GM03348 (cell line): ENCODE data around the gene ATP7B.

Experiments
- DNase-seq: peaks from one replicate; pipeline ENCODE4 v3.0.0; 2012; ENCODE audit warnings: low spot score

Gene ATP7B

GRCh38 chr13:51946163-51946669 lies 65.0 kb downstream of the ATP7B start:
- no peak for DNase-seq

- DNase-seq, result no peak
Observed at GRCh38 chr13:51945149-51945548, 66.1 kb downstream of the ATP7B start.

DNA sequence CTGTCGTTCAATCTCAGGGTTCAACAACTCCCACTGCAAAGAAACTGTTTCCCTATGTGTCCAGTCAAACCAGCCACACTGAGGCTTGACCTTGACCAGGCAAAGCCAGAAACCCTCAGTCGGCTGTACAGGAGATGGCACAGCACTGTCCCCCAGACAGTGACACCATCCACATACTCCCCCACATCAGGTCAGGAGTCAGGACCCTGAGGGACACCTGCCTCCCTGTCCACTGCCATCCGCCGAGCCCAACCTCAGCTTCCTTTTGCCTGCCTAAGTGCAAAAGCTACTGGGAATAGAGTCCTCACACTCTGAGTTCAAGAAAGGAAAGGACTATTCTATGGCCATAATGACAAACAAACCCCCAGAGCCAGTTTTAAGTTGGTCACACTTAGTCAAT lies 66.8 kb downstream of the ATP7B start:
- no peak for DNase-seq

DNA sequence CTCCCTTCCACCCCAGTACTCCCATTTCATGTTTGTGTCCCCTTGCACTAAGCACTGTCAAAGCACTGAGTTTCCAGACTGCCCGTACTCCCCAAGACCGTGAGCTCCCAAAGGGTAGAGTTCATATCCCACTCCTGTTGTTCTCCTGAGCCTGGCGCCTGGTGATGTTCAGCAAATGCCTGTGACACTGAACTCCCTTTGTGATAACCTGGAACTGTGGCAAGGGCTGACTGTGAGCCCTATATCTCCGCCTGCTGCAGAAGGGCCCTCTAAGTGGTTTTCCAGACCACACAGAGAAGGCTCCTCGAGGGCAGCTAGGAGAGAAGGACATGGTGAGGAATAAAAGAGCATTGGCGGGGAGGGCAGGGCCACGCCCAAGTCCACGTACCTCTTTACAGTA lies 67.5 kb downstream of the ATP7B start:
- DNase-seq, result no peak

GRCh38 chr13:51942189-51942588 lies 69.1 kb downstream of the ATP7B start:
- DNase-seq, result no peak

DNA sequence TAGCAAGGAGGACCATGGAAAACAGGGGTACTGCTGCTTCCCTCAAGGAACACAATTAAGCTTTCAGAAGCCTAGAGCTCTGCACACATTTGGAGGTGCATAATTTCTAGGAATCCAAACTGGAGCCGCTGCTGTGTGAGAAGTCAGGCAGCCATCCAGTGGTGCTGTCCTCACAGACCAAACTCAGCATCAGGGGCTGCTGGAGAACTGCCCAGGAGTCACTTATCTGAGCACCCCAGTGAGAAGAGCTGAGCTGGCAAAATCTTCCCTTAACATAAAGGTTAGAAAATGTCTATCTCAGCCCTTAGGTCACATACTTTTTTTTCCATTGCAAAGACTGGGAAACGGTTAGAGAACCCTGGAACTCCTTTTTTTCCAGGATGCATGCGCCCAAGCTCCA lies 72.8 kb downstream of the ATP7B start:
- DNase-seq, result no peak

DNA sequence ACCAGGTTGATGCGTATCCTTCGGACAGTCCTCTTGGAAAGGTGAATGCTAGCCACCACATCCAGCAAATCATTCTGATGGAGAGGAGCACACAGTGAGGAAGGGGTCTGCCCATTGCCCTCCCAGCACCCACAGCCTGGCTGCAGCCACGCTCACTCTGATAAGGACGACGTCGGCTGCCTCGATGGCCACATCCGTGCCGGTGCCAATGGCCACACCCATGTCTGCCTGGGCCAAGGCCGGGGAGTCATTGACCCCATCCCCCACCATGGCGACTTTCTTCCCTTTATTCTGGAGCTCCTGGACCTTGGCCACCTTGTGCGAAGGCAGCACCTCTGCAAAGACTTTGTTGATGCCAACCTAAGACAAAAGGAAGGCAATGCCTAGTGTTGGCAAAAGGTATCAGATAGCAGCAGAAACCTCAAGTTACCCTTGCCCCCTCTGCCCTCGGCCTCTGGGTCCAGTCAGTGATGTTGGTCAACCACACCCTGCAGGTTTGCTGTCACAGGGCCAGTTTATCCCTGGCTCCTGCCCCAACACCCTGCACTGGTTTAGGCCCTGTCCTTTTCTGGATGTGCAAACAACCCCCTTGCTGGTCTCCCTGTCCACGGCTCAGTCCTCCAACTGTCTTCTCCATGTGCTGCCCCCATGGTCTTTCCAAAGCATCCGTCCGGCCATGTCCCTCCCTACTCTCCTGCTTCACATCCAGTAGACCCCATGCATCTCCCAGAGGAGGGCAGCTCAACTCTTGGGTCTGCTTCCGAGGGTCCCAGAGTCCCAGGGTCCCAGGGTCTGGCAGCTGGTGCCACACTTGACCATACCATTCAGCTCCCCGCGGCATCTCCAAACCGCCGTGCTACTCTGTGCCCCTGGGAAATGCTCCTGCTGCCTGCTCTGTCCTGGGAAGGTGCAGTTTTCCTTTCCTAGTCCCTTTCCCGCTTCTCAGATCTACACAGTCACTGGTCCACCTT lies 73.6 kb downstream of the ATP7B start:
- no peak for DNase-seq

DNA sequence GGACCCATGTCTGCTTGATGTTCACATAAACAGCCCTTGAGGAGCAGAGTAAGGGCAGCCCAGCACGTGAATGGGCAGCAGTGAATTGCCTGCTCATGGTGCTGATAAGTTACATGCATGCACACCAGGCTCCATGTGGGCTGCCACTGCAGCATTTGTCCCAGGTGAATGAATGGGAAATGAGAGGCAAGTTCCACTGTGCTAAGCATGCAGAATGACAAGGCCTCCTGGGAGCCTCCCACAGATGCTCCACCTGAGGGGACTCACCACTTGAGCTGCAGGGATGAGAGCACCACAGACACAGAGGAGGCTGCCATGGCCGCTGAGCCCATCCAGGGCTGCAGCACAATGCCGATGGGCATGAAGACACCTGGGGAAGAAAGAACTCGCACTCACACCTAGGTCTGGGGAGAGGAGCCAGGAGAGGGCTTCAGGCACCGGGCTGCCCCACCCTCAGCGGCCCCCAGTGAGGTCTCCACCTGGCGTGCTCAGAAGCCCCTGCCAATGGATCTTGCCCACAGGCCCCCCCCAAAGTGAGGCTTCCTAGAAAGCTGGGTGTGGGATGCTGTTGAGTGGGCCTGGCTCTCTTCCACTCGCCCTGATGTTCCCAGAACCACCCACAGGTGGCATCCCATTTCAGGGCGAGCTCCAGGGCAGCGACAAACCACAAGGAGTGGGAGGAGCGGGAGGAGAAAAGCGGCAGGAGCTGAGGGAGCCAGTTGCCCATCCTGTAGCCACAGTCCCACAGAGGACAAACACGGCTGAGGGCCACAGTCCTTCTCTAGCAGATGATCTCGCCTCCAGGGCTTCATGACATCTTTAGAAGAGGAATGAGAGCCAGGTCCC lies 75.7 kb downstream of the ATP7B start:
- DNase-seq, result peak; percentile 31

DNA sequence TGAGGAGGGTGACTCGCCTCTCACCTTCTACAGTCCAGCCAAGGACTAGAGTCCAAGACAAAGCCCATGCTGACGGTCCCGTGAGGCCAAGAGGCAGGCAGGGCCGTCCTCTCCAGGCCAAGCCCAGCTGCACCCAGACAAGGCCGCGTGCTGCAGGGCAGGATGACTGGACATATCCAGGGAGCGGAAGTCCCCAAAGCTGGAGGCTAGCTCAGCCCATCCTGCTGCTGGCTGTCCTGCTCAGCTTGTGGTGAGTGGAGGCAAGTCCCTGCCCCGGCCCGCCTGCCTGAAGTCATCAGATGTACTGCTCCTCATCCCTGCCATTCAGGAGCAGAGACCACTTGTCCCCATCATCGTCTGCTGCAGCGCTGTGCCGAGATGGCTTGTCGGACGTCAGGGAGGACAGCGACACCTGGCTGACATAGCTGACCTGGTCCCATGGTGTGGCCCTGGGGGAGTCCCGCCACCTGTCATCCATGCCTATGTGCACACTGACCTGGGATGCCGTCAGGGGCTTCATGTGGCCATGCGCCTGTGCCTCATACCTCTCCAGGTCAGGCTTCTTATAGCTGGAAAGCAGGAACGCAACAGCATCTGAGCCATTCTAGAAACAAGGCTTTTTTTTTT lies 76.7 kb downstream of the ATP7B start:
- no peak for DNase-seq

- DNase-seq, result no peak
Observed at GRCh38 chr13:51933466-51934058, 77.7 kb downstream of the ATP7B start.

GRCh38 chr13:51932231-51932630 lies 79.0 kb downstream of the ATP7B start:
- no peak for DNase-seq

GRCh38 chr13:51931606-51932005 lies 79.6 kb downstream of the ATP7B start:
- no peak for DNase-seq

GRCh38 chr13:51929699-51930098 lies 81.6 kb downstream of the ATP7B start:
- DNase-seq, result no peak

DNA sequence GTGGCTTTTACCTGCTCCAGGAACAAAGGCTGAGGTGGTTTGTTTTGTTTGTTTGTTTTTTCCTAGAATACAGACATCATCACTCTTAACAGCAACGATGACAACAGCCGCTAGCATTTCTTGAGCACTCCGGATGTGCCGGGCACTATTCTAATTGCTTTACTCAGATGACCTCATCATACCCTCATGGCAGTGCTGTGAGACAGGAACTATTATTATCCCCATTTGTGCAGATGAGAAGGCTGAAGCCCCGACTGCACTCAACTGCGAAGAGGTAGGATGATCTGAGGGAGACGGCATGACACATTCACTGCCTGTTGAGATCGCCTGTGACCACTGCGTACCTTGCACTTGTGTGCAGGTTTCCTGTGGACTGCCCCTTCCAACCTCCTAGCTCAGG lies 83.0 kb downstream of the ATP7B start:
- no peak for DNase-seq

- no peak for DNase-seq
Observed at GRCh38 chr13:51927129-51927528, 84.1 kb downstream of the ATP7B start.

DNA sequence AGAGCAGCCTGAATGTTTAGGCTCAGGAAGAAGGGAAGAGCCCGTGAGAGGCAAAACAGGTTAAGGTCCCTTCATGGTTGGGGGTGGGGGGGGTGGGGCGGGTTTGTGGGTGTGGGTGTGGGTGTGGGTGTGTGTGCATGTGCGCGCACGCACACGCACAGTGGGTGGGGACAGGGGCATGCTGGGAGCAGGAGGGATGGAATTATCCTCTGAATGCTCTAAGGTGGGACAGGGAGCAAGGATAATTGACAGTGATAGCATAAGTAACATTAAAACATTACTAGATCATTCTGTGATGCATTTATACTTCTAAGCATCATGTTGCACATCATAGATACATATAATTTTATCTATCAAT lies 84.7 kb downstream of the ATP7B start:
- DNase-seq, result no peak

GRCh38 chr13:51925865-51926527 lies 85.3 kb downstream of the ATP7B start:
- DNase-seq, result no peak

GRCh38 chr13:51924756-51925544 lies 86.3 kb downstream of the ATP7B start:
- no peak for DNase-seq

GRCh38 chr13:51923983-51924539 lies 87.2 kb downstream of the ATP7B start:
- no peak for DNase-seq

- DNase-seq, result no peak
Observed at GRCh38 chr13:51922771-51923480, 88.3 kb downstream of the ATP7B start.
